Right hindlimb (tissue), 1 donor: ENCODE results near the gene B4GAT1.
A peak's percentile ranks its signal among the peaks of the same experiment; 100 is the strongest.
"Not testable (repeated sequence)": the region's sequence is repeated elsewhere in the genome, so short reads cannot be mapped to it uniquely, and the experiment has no call there.

Experiments used
- DNase-seq: peaks from one replicate; pipeline ENCODE4 v3.0.0-alpha.2; 2018

The B4GAT1 gene

DNA sequence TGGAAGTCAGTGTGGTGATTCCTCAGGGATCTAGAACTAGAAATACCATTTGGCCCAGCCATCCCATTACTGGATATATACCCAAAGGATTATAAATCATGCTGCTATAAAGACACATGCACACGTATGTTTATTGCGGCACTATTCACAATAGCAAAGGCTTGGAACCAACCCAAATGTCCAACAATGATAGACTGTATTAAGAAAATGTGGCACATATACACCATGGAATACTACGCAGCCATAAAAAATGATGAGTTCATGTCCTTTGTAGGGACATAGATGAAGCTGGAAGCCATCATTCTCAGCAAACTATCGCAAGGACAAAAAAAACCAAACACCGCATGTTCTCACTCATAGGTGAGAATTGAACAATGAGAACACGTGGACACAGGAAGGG lies 26.7 kb downstream of the B4GAT1 start:
- DNase-seq: not testable (repeated sequence)

DNA sequence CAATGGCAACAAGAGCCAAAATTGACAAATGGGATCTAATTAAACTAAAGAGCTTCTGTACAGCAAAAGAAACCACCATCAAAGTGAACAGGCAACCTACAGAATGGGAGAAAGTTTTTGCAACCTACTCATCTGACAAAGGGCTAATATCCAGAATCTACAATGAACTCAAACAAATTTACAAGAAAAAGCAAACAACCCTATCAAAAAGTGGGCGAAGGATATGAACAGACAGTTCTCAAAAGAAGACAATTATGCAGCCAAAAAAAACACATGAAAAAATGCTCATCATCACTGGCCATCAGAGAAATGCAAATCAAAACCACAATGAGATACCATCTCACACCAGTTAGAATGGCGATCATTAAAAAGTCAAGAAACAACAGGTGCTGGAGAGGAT lies 27.1 kb downstream of the B4GAT1 start:
- not testable (repeated sequence) for DNase-seq

DNA sequence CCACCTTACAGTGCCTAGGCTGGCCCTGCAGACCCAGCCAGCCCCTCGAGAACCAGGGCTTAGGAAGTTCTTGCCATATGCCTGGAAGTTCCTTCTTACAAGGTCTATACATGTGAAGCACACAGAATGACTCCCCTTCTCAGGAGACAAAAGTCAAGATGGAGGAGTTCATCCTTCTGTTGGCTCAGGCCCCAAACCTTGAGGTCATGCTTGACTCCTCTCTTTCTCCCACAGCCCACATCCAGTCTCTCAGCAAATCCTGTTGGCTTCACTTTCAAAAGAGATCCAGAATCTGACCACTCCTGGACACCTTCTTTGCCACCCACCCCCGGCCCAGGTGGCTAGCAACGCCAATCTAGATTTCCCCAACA lies 28.8 kb downstream of the B4GAT1 start:
- DNase-seq: peak; percentile 29

DNA sequence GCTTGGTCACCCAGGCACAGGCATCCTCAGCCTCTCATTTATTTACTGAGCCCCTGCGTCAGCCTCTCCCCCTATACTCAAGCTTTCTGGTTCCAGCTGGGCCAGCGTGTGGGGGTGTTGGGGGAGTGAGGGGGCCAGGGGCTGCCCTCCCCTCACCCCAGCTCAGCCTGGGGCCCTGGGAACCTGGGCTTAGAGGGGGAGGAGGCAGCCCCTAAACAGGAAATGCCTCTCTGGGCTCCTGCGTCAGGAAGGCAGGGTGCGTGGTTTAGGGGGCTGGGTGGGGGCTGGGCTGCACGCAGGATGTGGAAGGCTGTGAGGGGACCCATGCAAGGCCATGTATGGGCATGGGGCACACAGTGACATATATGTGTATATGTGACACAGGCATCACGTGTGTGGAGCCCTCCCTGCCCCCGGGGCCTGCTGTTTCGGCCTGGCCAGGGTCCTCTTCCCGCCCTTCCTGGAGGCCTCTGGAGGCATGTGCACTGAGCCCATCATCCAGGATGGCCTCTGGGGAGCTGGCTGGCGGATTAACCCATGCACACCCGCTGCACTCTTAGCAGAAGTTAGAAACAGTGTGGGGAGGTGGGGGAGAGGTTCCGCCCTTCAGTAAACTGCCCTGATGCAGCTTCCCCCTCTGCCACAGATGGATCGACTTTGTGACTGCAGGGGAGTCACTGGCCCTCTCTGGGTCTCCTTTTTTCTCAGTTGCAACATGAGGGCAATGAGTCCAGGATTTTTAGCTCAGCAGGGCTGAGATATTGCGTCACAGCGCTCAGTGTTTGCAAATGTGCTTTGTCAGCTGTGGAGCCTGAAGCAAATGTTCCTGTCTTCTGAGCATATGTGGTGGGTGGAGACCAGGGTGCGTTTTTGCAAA lies 29.5 kb downstream of the B4GAT1 start:
- peak; percentile 71 for DNase-seq

GRCh38 chr11:66317322-66317722 lies 30.1 kb downstream of the B4GAT1 start:
- no peak for DNase-seq

DNA sequence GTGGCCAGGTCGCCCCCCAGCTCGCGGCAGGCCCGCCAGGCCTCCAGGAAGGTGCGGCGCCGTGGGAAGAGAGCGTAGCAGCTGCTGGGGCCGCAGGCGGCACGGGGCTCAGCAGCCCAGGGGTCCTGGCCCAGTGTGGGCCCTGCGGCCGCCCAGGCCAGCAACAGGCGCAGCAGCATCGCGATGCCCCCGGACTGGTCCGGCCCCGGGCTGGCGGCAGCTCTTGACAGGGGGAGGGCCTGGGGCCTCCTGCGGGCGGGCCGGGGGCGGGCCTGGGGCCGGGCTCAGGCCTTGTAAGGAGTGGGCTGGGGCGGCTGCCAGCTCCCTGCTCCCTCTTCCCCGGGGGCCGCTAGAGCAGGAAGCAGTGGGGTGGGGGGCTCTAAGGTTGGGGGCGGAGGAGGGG lies 30.6 kb downstream of the B4GAT1 start, which contains the start of gene CD248:
TSS of gene CD248 (minus strand) at position 196 of the 403 bp plus-strand sequence. CDS start at position 179, 17 bp downstream.
- peak; percentile 91 for DNase-seq

- DNase-seq: no peak
Observed at GRCh38 chr11:66315921-66316811, 31.3 kb downstream of the B4GAT1 start.

GRCh38 chr11:66315498-66315885 lies 31.9 kb downstream of the B4GAT1 start:
- no peak for DNase-seq

DNA sequence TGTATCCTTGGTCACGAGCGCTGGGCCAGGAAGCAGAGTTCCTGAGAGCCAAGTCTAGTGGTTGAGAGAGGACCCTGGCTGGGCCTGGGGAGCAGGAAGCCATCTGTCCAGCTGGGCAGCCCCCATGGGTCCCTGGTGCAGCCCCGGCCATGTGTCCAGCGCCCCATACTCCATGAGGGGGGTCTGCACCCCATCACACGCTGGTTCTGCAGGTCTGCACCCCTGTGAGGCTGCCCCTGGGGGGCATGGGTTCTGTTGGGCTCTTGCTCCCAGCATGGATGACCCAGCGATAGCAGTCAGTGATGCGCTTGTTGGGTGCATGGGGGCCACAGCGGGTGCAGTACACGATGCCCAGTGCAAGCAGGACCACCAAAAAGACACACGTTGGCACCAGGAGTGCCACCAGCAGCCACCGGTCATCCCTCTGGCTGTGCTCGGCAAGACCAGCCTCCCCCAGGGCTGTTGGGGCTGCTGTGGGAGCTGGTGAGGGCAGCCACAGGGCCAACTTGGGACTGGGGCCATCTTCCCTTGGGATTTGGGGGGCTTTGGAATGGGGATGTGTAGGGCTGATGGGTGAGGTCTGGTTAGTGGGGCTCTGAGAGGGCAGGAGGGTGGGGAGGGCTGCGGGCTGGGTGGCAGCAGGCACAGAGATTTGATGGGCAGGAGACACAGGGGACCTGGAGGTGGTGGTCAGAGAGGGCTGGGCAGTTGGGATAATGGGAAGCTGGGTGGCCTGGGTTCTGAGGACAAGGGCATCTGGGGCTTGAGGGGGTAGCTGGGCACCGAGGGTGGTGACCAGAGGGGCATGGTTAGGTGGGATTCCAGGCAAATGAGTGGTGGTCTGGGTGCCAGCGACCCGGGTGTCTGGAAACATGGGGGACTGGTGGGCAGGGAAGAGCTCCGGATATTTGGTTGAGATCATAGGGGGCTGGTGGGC lies 32.6 kb downstream of the B4GAT1 start:
- DNase-seq: no peak

GRCh38 chr11:66314186-66314501 lies 33.3 kb downstream of the B4GAT1 start:
- DNase-seq: no peak

DNA sequence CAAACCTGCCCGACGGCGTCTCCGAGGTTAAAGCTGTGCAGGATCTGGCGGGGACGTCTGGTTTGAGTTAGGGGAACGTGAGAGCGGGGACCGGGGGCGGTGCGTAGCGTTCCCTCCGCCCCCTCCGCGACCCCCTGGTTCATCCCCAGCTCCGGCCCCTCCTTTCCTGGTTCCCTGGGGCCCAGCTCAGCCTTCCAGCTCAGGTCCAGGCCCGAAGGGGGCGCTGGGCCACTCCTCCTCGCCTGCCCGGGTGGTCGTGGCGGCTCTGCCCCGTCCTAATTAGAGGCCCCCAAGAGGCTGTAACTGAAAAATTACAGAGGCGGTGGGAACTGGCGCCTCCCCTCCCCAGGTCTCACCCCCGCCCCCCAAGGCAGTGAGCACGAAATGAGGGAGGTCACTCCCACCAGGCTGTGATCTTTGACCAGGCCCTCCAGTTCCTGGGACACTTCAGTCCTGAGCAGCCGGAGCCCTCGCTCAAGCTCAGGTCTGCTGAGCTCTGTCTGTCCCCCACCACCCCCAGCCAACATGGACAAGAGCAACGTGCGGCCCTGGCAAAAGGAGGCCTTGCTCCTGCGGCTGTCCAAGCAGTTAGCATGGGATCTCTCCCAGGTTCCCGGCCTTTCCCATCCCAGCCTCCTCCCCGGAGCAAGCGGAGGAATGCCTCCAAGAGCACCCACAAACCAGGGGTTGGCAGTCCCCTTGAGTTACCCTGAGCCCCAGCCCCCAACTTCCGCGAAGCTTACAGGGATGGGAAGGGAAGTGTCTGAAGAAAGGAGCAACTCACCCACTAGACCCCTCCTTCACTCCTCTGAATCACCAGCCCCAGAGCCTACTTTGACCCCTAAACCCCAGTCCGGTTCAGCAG lies 33.9 kb downstream of the B4GAT1 start:
- DNase-seq: peak; percentile 90

DNA sequence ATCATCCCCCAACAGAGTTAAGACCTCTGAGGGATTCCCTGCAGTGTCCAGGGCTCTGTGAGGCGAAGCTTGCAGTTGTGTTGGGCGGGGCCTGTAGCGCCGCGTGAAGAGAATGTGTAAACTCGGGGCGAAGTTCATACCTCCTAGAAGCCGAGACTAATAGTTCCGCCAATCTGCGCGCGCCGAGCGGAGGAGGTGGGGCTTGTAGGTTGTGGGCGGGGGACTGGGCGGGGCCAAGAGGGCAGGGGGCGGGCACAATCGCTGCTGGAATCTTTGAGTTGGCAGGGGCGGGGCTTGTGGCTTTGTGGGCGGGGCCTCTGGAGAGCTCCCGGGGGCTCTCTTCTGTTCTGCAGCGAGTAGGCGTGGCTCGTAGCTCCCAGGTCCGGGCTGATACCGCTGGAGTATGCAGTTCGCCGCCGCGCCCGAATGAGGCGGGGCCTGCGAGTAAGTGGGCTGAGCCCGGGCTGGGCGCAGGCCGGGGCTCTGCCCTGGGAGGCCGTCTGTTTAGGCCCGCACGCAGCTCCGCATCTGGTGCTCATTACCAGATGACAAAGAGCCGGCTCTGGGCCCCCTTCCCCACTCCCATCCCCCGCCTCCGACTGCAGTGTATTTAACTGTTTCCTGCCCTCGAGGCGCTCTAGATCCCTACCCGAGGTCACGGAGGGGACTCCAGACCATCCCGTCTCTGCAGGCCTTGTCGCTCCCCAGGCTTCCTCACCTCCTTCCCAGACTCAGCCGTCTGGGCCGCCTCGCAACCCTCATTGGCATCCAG lies 34.7 kb downstream of the B4GAT1 start:
- peak; percentile 99 for DNase-seq

- DNase-seq: peak; percentile 94
Observed at GRCh38 chr11:66311965-66312548, 35.4 kb downstream of the B4GAT1 start.

- no peak for DNase-seq
Observed at GRCh38 chr11:66311470-66311964, 35.9 kb downstream of the B4GAT1 start.

DNA sequence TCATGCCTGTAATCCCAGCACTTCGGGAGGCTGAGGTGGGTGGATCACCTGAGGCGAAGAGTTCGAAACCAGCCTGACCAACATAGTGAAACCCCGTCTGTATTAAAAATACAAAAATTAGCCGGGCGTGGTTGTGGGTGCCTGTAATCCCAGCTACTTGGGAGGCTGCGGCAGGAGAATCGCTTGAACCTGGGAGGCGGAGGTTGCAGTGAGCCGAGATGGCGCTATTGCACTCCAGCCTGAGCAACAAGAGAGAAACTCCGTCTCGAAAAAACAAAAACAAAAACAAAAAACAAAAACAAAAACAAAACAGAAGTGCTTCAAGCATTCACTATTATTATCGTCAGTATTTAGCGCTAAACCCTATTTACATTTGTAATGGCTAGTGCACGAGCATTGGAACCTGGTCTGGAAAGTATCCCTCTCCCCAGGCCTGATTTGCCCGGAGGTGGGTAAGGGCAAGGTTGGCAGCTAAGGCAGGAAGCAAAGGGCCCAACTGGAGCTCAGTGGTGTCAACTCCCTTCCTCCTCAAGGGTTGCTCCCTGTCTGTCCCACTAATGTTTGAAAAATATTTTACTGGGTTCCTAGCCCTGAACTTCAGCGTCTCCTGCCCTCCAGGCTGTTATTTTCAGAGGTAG lies 36.5 kb downstream of the B4GAT1 start:
- not testable (repeated sequence) for DNase-seq

- DNase-seq: no peak
Observed at GRCh38 chr11:66310324-66310723, 37.1 kb downstream of the B4GAT1 start.

DNA sequence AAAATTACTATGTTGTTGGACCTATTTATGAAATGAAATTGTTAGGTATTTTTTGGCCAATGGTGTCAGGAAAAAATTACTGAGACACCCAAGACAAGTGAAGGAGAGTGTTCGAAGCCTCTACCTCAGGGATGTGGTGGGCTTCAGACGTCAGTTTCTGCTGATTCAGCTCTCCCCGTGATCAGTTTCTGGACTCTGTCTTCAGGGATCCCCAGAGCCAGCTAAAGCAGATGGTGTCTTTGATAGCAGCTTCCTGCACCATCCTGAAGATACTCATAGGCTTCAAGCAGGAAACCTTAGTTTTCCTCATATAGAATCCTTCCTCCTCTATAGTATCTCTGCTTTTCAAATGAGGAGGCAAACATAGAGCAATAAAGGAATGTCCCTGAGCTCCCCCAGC lies 38.0 kb downstream of the B4GAT1 start:
- DNase-seq: no peak

DNA sequence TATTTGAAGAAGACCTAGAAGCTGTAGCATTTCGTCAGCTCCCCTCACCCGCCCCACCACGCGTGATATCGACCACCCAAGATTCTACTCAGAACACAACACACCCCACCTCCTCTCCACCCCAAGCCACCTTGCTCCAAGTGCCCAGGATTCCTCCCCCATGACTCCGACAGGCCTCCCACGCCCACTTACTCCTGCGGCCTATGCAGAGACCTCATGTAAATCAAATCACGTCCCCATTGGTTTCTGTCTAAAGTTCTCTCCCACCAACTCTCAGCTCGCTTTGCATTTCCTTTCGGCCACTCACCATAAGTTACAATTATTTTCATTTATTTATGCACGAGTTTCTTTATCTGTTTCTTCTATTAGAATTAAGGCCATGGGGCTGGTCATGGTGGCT lies 44.8 kb downstream of the B4GAT1 start:
- no peak for DNase-seq

- DNase-seq: no peak
Observed at GRCh38 chr11:66299186-66299585, 48.2 kb downstream of the B4GAT1 start.

DNA sequence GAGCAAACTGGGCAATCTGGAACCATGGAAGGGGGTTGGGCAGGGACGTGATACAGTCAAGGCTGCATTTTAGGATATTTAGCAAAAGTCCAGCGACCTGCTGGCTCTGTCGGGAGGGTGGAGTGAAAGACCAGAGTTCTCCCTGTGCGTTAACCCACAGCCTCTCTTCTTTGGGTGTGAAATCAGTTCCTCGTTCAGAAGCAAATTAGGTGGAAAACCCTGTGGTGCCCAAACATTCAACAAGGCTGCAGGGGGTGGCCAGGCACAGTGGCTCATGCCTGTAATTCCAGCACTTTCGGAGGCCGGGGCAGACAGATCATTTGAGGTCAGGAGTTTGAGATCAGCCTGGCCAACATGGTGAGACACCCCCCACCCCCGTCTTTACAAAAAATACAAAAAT lies 49.8 kb downstream of the B4GAT1 start:
- no peak for DNase-seq
